ENCODE data around the gene MAP3K7.

Gene MAP3K7

GRCh38 chr6:90533615-90534336, 53.1 kb downstream of the MAP3K7 start:
- in situ Hi-C loops (cut with HindIII; ENCODE audit: low sequenced_read_pairs) = no loop called here

GRCh38 chr6:90530882-90531281, 56.0 kb downstream of the MAP3K7 start:
- in situ Hi-C loops (cut with HindIII; ENCODE audit: low sequenced_read_pairs) = no loop called here

GRCh38 chr6:90525421-90525820, 61.5 kb downstream of the MAP3K7 start:
- in situ Hi-C loops (cut with HindIII; ENCODE audit: low sequenced_read_pairs) = no loop called here

DNA sequence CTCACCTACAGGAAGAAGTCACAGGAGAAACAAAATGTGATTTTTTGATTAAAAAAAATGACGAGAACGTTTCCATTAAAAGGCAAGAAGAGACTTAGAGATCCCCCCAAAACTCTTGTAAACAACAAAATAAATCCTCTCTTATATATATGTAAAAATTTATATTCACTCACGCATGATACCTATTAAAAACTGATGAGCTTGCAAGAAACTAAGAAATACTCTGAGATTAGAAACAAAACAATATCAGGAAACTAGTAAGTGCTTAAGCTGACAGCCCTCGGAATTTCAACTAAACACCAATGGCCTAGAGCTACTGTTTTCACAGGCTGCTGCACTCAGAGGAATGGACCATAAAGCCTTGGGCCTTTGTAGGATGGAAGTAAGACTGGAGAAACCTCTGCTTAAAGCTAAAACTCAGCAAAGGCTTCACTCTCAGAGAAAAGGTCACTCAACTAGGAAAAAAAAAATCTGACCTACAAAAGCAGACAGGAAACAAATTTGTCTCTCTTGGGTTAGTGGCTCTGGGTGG, 63.0 kb downstream of the MAP3K7 start:
- in situ Hi-C loops (cut with HindIII; ENCODE audit: low sequenced_read_pairs) = no loop called here

- in situ Hi-C loops (cut with HindIII; ENCODE audit: low sequenced_read_pairs) = no loop called here
These were observed 64.9 kb downstream of the MAP3K7 start for GRCh38 chr6:90521955-90522354.

DNA sequence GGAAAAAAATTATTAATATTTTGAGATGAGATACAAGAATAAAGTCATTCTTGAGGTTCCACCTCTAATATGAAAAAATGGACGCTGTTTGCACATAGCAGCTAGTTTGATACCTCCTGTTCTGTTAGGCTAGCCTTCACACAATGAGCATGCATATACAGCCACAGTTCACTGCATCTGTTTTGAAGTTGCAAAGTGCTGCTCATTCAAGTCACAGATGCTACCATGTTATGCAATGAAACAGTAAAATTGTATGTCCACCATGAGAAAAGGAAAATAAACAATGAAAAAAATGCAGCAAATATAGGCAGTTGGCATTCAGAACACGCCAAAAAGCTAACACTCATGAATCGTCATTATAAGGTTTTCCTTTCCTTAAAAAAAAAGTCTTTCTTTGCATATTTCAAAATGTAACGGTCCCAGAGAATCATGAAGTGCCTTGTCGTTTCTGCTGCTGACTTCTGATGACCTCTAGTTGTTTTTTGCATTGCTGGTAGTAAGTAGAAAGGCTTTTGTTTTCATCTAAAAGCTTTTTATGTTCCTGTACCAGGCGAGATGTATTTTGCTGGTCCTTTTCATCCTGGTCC, 70.7 kb downstream of the MAP3K7 start:
- in situ Hi-C loops (cut with HindIII; ENCODE audit: low sequenced_read_pairs) = no loop called here

DNA sequence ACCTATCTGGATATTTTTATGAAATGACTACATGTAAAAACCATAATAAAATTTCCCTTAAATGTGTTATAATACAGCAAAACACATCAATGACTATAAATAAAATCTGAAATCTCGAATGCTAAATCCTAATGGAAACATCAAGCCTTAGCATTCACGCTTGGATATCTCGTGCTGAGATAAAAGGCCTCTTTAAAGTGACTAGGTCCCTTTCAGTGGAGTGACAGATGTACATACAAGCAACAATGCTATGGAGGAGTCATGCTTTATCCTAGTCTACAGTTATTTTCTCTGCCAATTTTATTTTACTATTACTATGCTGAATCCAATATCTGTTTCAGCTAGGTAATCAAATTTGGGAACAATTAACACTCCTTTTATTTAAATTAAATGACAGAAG, 72.4 kb downstream of the MAP3K7 start:
- in situ Hi-C loops (cut with HindIII; ENCODE audit: low sequenced_read_pairs) = no loop called here

DNA sequence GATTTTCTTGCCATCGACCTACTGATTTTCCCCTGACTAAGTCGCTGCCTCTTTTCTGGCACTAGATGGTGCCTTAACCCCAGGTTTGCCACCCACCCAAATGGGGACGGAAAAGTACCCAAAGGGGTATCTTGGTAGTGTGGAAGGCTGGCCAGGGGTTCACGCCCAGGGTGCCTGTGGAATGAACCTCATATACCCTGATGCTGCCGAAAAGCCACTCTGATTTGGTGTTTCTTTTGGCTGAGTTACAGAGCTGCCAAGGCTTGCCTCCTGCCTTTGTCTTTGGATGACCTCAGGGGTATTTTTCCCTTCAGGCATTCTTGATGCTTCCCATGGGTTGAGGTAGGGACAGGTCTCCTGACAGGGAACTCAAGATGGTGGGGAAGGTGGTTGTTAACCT, 78.1 kb downstream of the MAP3K7 start:
- in situ Hi-C loops (cut with HindIII; ENCODE audit: low sequenced_read_pairs) = no loop called here

- in situ Hi-C loops (cut with HindIII; ENCODE audit: low sequenced_read_pairs) = no loop called here
These were observed 83.9 kb downstream of the MAP3K7 start for GRCh38 chr6:90502866-90503407.

GRCh38 chr6:90502381-90502780, 84.5 kb downstream of the MAP3K7 start:
- in situ Hi-C loops (cut with HindIII; ENCODE audit: low sequenced_read_pairs) = no loop called here

DNA sequence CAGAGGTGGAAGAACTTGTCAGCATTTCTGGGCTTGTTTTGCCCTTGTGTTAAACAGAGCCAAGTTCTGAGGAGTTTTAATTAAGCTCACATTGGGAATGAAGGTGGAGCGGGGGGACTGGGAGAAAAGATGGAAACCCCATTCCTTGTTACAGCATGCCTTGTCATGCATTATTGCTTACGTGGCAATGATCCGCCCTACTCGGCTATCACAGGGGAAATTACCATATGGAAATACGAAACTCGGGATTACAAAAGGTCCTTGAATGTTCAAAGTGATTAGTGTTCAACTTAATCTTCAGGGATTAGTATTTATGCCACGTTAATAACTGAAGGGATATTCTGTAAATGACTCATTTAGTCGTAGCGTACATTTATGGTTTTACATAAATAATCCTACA, 86.4 kb downstream of the MAP3K7 start:
- in situ Hi-C loops (cut with HindIII; ENCODE audit: low sequenced_read_pairs) = no loop called here

DNA sequence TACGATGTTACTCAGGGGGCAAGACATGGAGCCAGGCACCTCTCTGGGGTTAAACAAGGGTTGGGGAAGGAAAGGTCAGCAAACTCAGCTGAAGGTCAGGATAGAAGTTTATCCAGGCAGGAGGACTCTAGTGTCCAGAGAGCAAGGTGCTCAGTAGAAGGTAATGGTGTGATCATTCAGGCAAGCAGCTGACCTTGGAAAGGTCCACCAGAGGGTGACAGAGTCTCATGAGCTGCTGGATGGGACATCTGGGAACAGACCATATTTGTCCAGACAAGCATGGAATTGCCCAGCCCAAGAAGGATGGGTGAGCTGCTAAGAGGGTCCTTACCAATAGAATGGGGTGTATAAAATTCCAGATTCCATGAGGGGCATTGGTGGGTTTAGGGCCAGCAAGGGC, 89.5 kb downstream of the MAP3K7 start:
- in situ Hi-C loops (cut with HindIII; ENCODE audit: low sequenced_read_pairs) = loop anchor here (25.0 kb wide), 1 partner anchor 535 kb away; no protein-coding TSS in a partner anchor

GRCh38 chr6:90496258-90497016, 90.4 kb downstream of the MAP3K7 start:
- in situ Hi-C loops (cut with HindIII; ENCODE audit: low sequenced_read_pairs) = loop anchor here (25.0 kb wide), 1 partner anchor 534 kb away; no protein-coding TSS in a partner anchor

GRCh38 chr6:90495216-90495817, 91.6 kb downstream of the MAP3K7 start:
- in situ Hi-C loops (cut with HindIII; ENCODE audit: low sequenced_read_pairs) = loop anchor here (25.0 kb wide), 1 partner anchor 533 kb away; no protein-coding TSS in a partner anchor

GRCh38 chr6:90494067-90494780, 92.6 kb downstream of the MAP3K7 start:
- in situ Hi-C loops (cut with HindIII; ENCODE audit: low sequenced_read_pairs) = loop anchor here (25.0 kb wide), 1 partner anchor 532 kb away; no protein-coding TSS in a partner anchor

- in situ Hi-C loops (cut with HindIII; ENCODE audit: low sequenced_read_pairs) = loop anchor here (25.0 kb wide), 1 partner anchor 531 kb away; no protein-coding TSS in a partner anchor
These were observed 93.5 kb downstream of the MAP3K7 start for GRCh38 chr6:90493332-90493731.

- in situ Hi-C loops (cut with HindIII; ENCODE audit: low sequenced_read_pairs) = loop anchor here (25.0 kb wide), 1 partner anchor 530 kb away; no protein-coding TSS in a partner anchor
These were observed 94.1 kb downstream of the MAP3K7 start for GRCh38 chr6:90492798-90493197.

DNA sequence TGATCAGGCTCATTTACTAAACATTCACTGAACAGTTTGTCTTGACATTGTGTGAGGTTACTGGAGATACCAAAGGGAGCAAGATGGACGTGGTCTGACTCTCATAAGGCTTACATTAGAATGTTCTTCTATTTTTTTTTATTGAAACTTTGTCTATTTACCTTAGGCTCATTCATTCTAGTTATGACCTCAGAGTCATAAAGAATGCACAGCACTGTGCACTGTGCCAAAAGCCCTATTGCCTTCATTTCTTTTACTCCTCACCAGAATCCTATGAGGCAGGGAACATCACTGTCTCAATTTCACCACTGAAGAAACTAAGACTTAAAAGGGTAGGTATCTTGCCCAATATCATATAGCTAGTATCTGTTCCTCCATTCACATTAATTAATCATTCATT, 94.5 kb downstream of the MAP3K7 start:
- in situ Hi-C loops (cut with HindIII; ENCODE audit: low sequenced_read_pairs) = loop anchor here (25.0 kb wide), 1 partner anchor 530 kb away; no protein-coding TSS in a partner anchor

DNA sequence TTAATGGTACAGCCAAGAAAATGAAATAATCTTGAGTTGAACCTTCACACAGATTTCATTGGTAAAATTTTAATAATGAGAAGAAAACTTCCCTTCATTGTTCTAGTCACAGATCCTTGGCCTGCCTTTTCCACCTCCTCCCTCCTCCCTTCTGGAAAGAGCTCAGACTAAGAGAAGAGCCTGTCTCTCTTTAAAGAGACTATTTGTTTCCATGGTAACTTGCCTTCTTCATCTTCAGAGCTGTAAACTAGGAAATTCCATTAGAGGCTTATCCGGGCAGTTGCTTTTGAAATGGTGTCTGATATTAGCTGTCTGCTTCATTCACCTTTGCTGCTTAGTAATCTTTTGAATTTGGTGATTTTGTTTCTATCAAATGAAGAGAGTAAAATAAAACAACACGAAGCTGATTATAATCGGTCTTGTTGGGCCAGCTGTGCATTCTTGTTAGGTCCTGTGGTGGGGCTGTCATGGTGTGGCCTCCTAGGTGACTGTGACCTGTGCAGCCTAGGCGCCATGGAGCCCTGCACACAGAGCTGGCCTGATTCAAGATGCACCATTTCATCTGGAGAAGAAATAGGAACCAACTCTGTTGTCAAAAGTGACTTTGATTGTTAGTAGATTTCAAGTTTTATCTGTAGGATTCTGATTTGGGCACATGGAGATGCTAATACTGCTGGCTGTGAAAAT, 96.7 kb downstream of the MAP3K7 start:
- in situ Hi-C loops (cut with HindIII; ENCODE audit: low sequenced_read_pairs) = loop anchor here (25.0 kb wide), 1 partner anchor 528 kb away; no protein-coding TSS in a partner anchor

All from endothelial cell of hepatic sinusoid (primary cell).